Upper lobe of right lung (tissue), 1 donor: ENCODE data around the gene MCHR2. TPM values are rescaled to one million over a fixed set of nuclear protein-coding genes. Genes with fewer than 3 reads are reported as not detected.

Source experiments
- ATAC-seq: fragments of 200-7000 bp; cut with Tn5 transposase; one replicate; pipeline ENCODE4 v1.9.1; 2020; ENCODE audit warnings: mild to moderate bottlenecking, moderate library complexity
- DNase-seq: peaks from one replicate; pipeline ENCODE4 v3.0.0-alpha.2; 2020
- H3K27ac ChIP-seq: fragments of 200-600 bp; one replicate; pipeline ENCODE4 v1.8.0; 2022
- H3K27me3 ChIP-seq: fragments of 200-600 bp; one replicate; pipeline ENCODE4 v1.8.0; 2022; ENCODE audit warnings: mild to moderate bottlenecking
- H3K36me3 ChIP-seq: fragments of 200-600 bp; one replicate; pipeline ENCODE4 v1.8.0; 2022
- H3K4me1 ChIP-seq: fragments of 200-600 bp; one replicate; pipeline ENCODE4 v1.8.0; 2022
- H3K4me3 ChIP-seq: fragments of 200-600 bp; one replicate; pipeline ENCODE4 v1.8.0; 2022; ENCODE audit warnings: mild to moderate bottlenecking
- H3K9me3 ChIP-seq: fragments of 200-600 bp; one replicate; pipeline ENCODE4 v1.8.0; 2022
- CTCF ChIP-seq: fragments of 200-600 bp; IDR thresholded peaks from one replicate; pipeline ENCODE4 v1.8.0; 2022; ENCODE audit warnings: antibody characterized with exemption
- intact Hi-C: fragments of 100-400 bp; cut with DNase I; formaldehyde crosslinking; loops from one replicate; pipeline ENCODE4 v1.11.0; 2022
- total RNA-seq: library from RNA; stranded (reverse); fragmentation: NEBNext Ultra II Directional; extraction: Animal tissue kit (Norgen Biotek cat#: 25700); gene quantifications from one replicate; pipeline ENCODE4 v1.2.1, GENCODE V29; 2021
- donor health status: DM: no; HTN: yes; CAD: no; lungs with severe emphysema.

Gene MCHR2
- total RNA-seq, 1 donor from 2014 or later: not detected

GRCh38 chr6:99980741-99981140, 13.3 kb downstream of the MCHR2 start:
- no peaks in the 10 kb centered on the region for H3K27me3 ChIP-seq
- intact Hi-C loops: no loop called here
- ATAC-seq: no peak
- H3K9me3 ChIP-seq: no peaks in the 10 kb centered on the region
- no peaks in the 10 kb centered on the region for H3K36me3 ChIP-seq
- no peak overlapping the region for H3K4me3 ChIP-seq
- H3K4me1 ChIP-seq: no peaks in the 10 kb centered on the region
- H3K27ac ChIP-seq: no peak overlapping the region
- TF ChIP-seq CTCF: no peak
- no peak for DNase-seq

- intact Hi-C loops: no loop called here
- H3K27ac ChIP-seq: no peak overlapping the region
- no peaks in the 10 kb centered on the region for H3K36me3 ChIP-seq
- no peak for ATAC-seq
- DNase-seq: no peak
- no peak for TF ChIP-seq CTCF
- no peaks in the 10 kb centered on the region for H3K4me1 ChIP-seq
- H3K4me3 ChIP-seq: no peak overlapping the region
- H3K27me3 ChIP-seq: no peaks in the 10 kb centered on the region
- no peaks in the 10 kb centered on the region for H3K9me3 ChIP-seq
Observed at GRCh38 chr6:99979953-99980352, 14.1 kb downstream of the MCHR2 start.

GRCh38 chr6:99967052-99967451, 27.0 kb downstream of the MCHR2 start:
- Histone ChIP-seq H3K9me3 (no peaks in the 10 kb centered on the region), H3K4me3 (no peak overlapping the region), H3K27me3 (no peaks in the 10 kb centered on the region), H3K36me3 (no peaks in the 10 kb centered on the region), H3K4me1 (no peaks in the 10 kb centered on the region), H3K27ac (no peak overlapping the region)
- DNase-seq: no peak
- ATAC-seq: no peak
- no peak for TF ChIP-seq CTCF
- intact Hi-C loops: no loop called here

GRCh38 chr6:99960027-99960426, 34.0 kb downstream of the MCHR2 start:
- DNase-seq: no peak
- intact Hi-C loops: no loop called here
- TF ChIP-seq CTCF: no peak
- Histone ChIP-seq H3K36me3 (no peaks in the 10 kb centered on the region), H3K4me3 (no peak overlapping the region), H3K27ac (no peak overlapping the region), H3K4me1 (no peaks in the 10 kb centered on the region), H3K9me3 (peaks cover 7% of the 10 kb centered on the region), H3K27me3 (no peaks in the 10 kb centered on the region)
- no peak for ATAC-seq

- no peak for TF ChIP-seq CTCF
- no peak for ATAC-seq
- Histone ChIP-seq H3K36me3 (no peaks in the 10 kb centered on the region), H3K4me1 (no peaks in the 10 kb centered on the region), H3K27me3 (no peaks in the 10 kb centered on the region), H3K27ac (no peak overlapping the region), H3K9me3 (no peaks in the 10 kb centered on the region), H3K4me3 (no peak overlapping the region)
- no peak for DNase-seq
- intact Hi-C loops: no loop called here
Observed at GRCh38 chr6:99951016-99951805, 42.8 kb downstream of the MCHR2 start.

GRCh38 chr6:99946005-99946404, 48.0 kb downstream of the MCHR2 start:
- DNase-seq (no peak), ATAC-seq (no peak)
- Histone ChIP-seq H3K9me3 (no peaks in the 10 kb centered on the region), H3K36me3 (no peaks in the 10 kb centered on the region), H3K4me1 (no peaks in the 10 kb centered on the region), H3K27me3 (no peaks in the 10 kb centered on the region), H3K27ac (no peak overlapping the region), H3K4me3 (no peak overlapping the region)
- intact Hi-C loops: no loop called here
- no peak for TF ChIP-seq CTCF
